Body of pancreas (tissue), 4 donors: ENCODE measurements around the gene OSTF1. TPM values are rescaled to one million over a fixed set of nuclear protein-coding genes. Genes with fewer than 3 reads are reported as not detected.
A peak's percentile ranks its signal among the peaks of the same experiment; 100 is the strongest.

Experiments used
- ATAC-seq: fragments of 150-250 bp; one replicate; pipeline ENCODE4 v1.9.1; 2016
- DNase-seq, 4 donors: peaks; one replicate each; pipeline ENCODE4 v3.0.0-alpha.2; 2019
- H3K27ac ChIP-seq, 4 donors: fragments of 200-600 bp; sonication (generic); 1 replicate in 3 of 4; 2 replicates in 1 of 4; pipeline versions ENCODE4 v1.5.1 to v1.6.1; 2016 to 2019; ENCODE audit warnings: mild to moderate bottlenecking in 1 of 4, mixed read lengths in 1 of 4, moderate library complexity in 1 of 4
- H3K27me3 ChIP-seq, 2 donors: fragments of 200-600 bp; sonication (generic); one replicate each; pipeline ENCODE4 v1.6.0; 2016; ENCODE audit warnings: mild to moderate bottlenecking in 1 of 2
- H3K36me3 ChIP-seq, 2 donors: fragments of 200-600 bp; sonication (generic); replicated peaks in 1 of 2; 2 replicates each; pipeline ENCODE4 v1.5.1; 2016; ENCODE audit warnings: low read depth in 2 of 2; ENCODE audit not compliant: insufficient read depth in 1 of 2
- H3K4me1 ChIP-seq: fragments of 200-600 bp; sonication (generic); one replicate; pipeline ENCODE4 v1.6.0; 2016
- H3K4me3 ChIP-seq, 2 donors: fragments of 200-600 bp; sonication (generic); 1 replicate in 1 of 2; 2 replicates in 1 of 2; pipeline ENCODE4 v1.5.1; 2016 to 2019
- H3K9me3 ChIP-seq, 3 donors: fragments of 200-600 bp; sonication (generic); 1 replicate in 2 of 3; 2 replicates in 1 of 3; pipeline ENCODE4 v1.5.1; 2016
- CTCF ChIP-seq, 7 experiments: fragments of 450-650 bp in 4 of 7; fragments of 200-600 bp in 3 of 7; sonication (generic) in 3 of 7; IDR thresholded peaks; one replicate each; pipeline ENCODE4 v1.5.1; 2016 to 2019; ENCODE audit warnings: antibody characterized with exemption in 7 of 7
- POLR2A ChIP-seq, 3 donors: fragments of 450-650 bp; IDR thresholded peaks; one replicate each; pipeline ENCODE4 v1.6.1; 2016; ENCODE audit warnings: antibody characterized with exemption in 3 of 3, mild to moderate bottlenecking in 2 of 3
- WGBS, 2 donors: methylation state at CpG; one replicate each; pipeline ENCODE4 v1.1.5; 2017; 5-methylcytosine and 5-hydroxymethylcytosine counted together
- intact Hi-C: fragments of 100-400 bp; cut with DNase I; formaldehyde crosslinking; loops from one replicate; pipeline ENCODE4 v1.15.1; 2023
- total RNA-seq, 2 donors: library from RNA; depleted of rRNA; stranded (reverse); fragments of >200 nt; gene quantifications; one replicate each; pipeline ENCODE4 v1.1.0, GENCODE V29; 2016

OSTF1 gene
- total RNA-seq, 2 donors from 2014 or later = 10.4 to 12.9 TPM

DNA sequence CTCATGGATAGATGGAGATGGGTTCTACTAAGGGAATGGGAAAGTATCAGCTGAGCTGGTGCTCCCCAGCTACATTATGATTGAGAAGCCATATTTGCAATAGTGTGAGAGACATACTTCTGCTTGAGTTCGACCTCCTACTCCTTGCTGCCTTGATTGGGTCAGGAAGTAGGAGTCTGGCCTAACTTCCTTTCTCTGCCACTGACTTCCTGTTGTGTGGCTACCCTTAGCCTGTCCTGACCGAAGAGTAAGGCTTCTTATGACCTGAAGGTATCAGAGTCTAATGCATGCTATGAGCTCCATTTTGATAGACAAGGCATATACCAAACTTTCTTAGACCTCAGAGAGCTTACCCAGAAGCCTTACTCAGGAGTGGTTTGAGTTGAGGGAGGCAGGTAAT lies 53.9 kb downstream of the OSTF1 start:
- WGBS, 2 donors = 69 to 85% methylated on average over 2 of the region's 2 CpGs

GRCh38 chr9:75146229-75146628 lies 57.9 kb downstream of the OSTF1 start:
- no peak overlapping the region for H3K4me3 ChIP-seq
- TF ChIP-seq CTCF (IDR thresholded peaks at IDR 0.05) = no peak
- TF ChIP-seq POLR2A (IDR thresholded peaks at IDR 0.05) = no peak
- no peaks in the 10 kb centered on the region for H3K4me1 ChIP-seq
- H3K9me3 ChIP-seq = no peaks in the 10 kb centered on the region
- H3K36me3 ChIP-seq = peaks cover 0 to 10% of the 10 kb centered on the region in 2 donors
- no peaks in the 10 kb centered on the region for H3K27me3 ChIP-seq
- H3K27ac ChIP-seq = no peak overlapping the region
- intact Hi-C loops = no loop called here
- 95 to 96% methylated on average over 3 of the region's 3 CpGs for WGBS, 2 donors
- no peak for ATAC-seq
- DNase-seq = no peak

More for the DNA sequence above, 53.9 kb downstream of the OSTF1 start:
- H3K4me1 ChIP-seq = no peaks in the 10 kb centered on the region
- H3K4me3 ChIP-seq = no peak overlapping the region
- no peaks in the 10 kb centered on the region for H3K27me3 ChIP-seq
- intact Hi-C loops = no loop called here
- TF ChIP-seq CTCF (IDR thresholded peaks at IDR 0.05) = no peak
- TF ChIP-seq POLR2A (IDR thresholded peaks at IDR 0.05) = no peak
- ATAC-seq (no peak), DNase-seq (no peak)
- H3K27ac ChIP-seq = no peak overlapping the region
- H3K36me3 ChIP-seq = peaks cover 2 to 13% of the 10 kb centered on the region in 2 donors
- H3K9me3 ChIP-seq = no peaks in the 10 kb centered on the region

DNA sequence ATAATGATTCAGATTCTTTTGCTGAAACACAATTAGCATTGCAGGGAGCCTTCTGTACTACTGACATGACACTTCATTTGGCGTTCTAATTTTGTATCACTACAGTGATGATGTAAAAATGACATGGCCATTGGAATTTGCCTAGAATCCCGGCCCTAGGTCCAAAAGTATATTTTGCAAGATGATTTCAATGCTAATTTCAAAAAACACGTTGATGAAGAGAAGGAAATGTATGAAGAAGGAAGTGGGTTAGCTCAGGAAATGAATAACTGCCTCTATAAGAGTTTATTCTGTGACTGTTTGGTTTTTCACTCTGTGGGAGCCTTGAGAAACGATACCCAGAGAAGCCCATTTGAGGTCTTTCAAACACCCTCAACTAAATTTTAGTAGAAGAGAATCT lies 59.3 kb downstream of the OSTF1 start:
- TF ChIP-seq CTCF (IDR thresholded peaks at IDR 0.05) = no peak
- TF ChIP-seq POLR2A (IDR thresholded peaks at IDR 0.05) = no peak
- ATAC-seq (no peak), DNase-seq (no peak)
- Histone ChIP-seq H3K27me3 (no peaks in the 10 kb centered on the region), H3K9me3 (no peaks in the 10 kb centered on the region), H3K4me3 (no peak overlapping the region), H3K36me3 (peaks cover 0 to 2% of the 10 kb centered on the region in 2 donors), H3K4me1 (no peaks in the 10 kb centered on the region), H3K27ac (no peak overlapping the region)
- intact Hi-C loops = no loop called here
- 65 to 77% methylated on average over 4 of the region's 4 CpGs for WGBS, 2 donors

DNA sequence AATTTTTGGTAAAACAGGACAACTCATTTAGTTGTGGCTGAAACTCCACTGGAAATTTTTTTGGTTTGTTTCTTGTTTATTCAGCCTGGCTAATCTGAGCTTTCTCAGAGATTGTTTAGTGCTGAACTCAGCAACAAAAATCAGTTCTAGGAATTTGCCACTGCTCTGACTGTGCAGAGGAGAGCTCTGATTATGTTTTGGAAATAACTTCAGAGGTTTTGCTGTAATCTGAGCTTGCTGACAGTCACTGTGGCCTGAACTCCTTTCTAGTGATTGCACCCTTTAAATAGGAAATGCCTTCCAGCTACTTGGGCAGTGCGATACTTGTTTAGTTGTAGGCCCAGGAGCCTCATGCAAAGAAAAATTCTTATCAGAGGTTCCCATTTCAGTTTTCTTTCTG lies 60.2 kb downstream of the OSTF1 start:
- no peaks in the 10 kb centered on the region for H3K9me3 ChIP-seq
- no peaks in the 10 kb centered on the region for H3K27me3 ChIP-seq
- no peak overlapping the region for H3K27ac ChIP-seq
- no peak overlapping the region for H3K4me3 ChIP-seq
- H3K36me3 ChIP-seq = peaks cover 0 to 2% of the 10 kb centered on the region in 2 donors
- no peaks in the 10 kb centered on the region for H3K4me1 ChIP-seq
- no peak for ATAC-seq
- 82 to 86% methylated on average over 1 of the region's 1 CpG for WGBS, 2 donors
- intact Hi-C loops = no loop called here
- DNase-seq = no peak
- TF ChIP-seq POLR2A (IDR thresholded peaks at IDR 0.05) (no peak), CTCF (IDR thresholded peaks at IDR 0.05) (no peak)

- TF ChIP-seq POLR2A (IDR thresholded peaks at IDR 0.05) (no peak), CTCF (IDR thresholded peaks at IDR 0.05) (no peak)
- no peak overlapping the region for H3K4me3 ChIP-seq
- H3K4me1 ChIP-seq = no peaks in the 10 kb centered on the region
- H3K9me3 ChIP-seq = no peaks in the 10 kb centered on the region
- no peaks in the 10 kb centered on the region for H3K36me3 ChIP-seq
- intact Hi-C loops = no loop called here
- ATAC-seq = no peak
- 70 to 74% methylated on average over 6 of the region's 6 CpGs for WGBS, 2 donors
- no peak overlapping the region for H3K27ac ChIP-seq
- DNase-seq = peak in 1 of 4 donors; percentile 10
- H3K27me3 ChIP-seq = no peaks in the 10 kb centered on the region
Observed at GRCh38 chr9:75149841-75150241, 61.5 kb downstream of the OSTF1 start.
